Measurements from ENCODE around the gene HLA-DMA. TPM values are rescaled to one million over a fixed set of nuclear protein-coding genes. Genes with fewer than 3 reads are reported as not detected.

Gene HLA-DMA
- total and polyA plus RNA-seq, 9 of the 15 experiments (the other 6 are each of a cell fraction or from before 2014, with no cell fraction given): 0.13 to 0.83 (median 0.51) TPM

DNA sequence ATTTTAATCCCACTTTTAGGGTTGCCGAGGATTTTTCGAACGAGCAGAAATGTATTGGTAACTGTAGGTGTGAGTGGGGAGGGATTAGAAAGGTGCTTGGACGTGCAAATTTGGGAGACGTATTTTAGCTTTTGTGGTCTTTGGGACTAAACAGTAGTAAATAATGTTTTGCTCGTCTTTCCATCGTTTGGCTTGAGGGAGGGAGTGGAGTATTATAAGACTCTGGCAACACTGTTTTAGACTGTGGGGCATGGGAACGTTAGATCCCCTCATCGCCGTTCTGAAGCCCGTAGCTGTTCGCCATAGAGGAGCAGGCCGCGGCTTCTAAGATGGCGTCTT lies 18.3 kb upstream of the HLA-DMA start (continued):
- TF ChIP-seq, protein P1, sequence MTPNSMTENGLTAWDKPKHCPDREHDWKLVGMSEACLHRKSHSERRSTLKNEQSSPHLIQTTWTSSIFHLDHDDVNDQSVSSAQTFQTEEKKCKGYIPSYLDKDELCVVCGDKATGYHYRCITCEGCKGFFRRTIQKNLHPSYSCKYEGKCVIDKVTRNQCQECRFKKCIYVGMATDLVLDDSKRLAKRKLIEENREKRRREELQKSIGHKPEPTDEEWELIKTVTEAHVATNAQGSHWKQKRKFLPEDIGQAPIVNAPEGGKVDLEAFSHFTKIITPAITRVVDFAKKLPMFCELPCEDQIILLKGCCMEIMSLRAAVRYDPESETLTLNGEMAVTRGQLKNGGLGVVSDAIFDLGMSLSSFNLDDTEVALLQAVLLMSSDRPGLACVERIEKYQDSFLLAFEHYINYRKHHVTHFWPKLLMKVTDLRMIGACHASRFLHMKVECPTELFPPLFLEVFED (CRISPR knock-in tag; conservative IDR thresholded peaks at IDR 0.05): peak; percentile 1
- TF ChIP-seq TAF7 (tag; IDR thresholded peaks at IDR 0.05) (peak; percentile 51), ZNF408 (CRISPR knock-in tag; IDR thresholded peaks at IDR 0.05; ENCODE audit: low read depth) (no peak), ZNF217 (CRISPR knock-in tag; IDR thresholded peaks at IDR 0.05) (no peak), MTF1 (CRISPR knock-in tag; IDR thresholded peaks at IDR 0.05; ENCODE audit: borderline replicate concordance) (no peak), IFI16 (CRISPR knock-in tag; IDR thresholded peaks at IDR 0.05) (no peak), HNRNPK (IDR thresholded peaks at IDR 0.05; ENCODE audit: low read depth, low read length, poor library complexity, severe bottlenecking) (no peak), HDAC1 (IDR thresholded peaks at IDR 0.05) (no peak), EHMT2 (IDR thresholded peaks at IDR 0.05) (no peak), JUNB (CRISPR knock-in tag; conservative IDR thresholded peaks at IDR 0.05) (no peak), ATF1 (CRISPR knock-in tag; IDR thresholded peaks at IDR 0.05) (no peak), ATF1 (tag; IDR thresholded peaks at IDR 0.05) (no peak), SOX6 (IDR thresholded peaks at IDR 0.05) (no peak), HNRNPUL1 (IDR thresholded peaks at IDR 0.05; ENCODE audit: low read length) (no peak), ZNF23 (CRISPR knock-in tag; IDR thresholded peaks at IDR 0.05) (no peak)
- TF ChIP-seq, protein P2, sequence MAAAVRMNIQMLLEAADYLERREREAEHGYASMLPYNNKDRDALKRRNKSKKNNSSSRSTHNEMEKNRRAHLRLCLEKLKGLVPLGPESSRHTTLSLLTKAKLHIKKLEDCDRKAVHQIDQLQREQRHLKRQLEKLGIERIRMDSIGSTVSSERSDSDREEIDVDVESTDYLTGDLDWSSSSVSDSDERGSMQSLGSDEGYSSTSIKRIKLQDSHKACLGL (CRISPR knock-in tag; IDR thresholded peaks at IDR 0.05; ENCODE audit: borderline replicate concordance, poor library complexity, severe bottlenecking): no peak
- TF ChIP-seq, protein P3, sequence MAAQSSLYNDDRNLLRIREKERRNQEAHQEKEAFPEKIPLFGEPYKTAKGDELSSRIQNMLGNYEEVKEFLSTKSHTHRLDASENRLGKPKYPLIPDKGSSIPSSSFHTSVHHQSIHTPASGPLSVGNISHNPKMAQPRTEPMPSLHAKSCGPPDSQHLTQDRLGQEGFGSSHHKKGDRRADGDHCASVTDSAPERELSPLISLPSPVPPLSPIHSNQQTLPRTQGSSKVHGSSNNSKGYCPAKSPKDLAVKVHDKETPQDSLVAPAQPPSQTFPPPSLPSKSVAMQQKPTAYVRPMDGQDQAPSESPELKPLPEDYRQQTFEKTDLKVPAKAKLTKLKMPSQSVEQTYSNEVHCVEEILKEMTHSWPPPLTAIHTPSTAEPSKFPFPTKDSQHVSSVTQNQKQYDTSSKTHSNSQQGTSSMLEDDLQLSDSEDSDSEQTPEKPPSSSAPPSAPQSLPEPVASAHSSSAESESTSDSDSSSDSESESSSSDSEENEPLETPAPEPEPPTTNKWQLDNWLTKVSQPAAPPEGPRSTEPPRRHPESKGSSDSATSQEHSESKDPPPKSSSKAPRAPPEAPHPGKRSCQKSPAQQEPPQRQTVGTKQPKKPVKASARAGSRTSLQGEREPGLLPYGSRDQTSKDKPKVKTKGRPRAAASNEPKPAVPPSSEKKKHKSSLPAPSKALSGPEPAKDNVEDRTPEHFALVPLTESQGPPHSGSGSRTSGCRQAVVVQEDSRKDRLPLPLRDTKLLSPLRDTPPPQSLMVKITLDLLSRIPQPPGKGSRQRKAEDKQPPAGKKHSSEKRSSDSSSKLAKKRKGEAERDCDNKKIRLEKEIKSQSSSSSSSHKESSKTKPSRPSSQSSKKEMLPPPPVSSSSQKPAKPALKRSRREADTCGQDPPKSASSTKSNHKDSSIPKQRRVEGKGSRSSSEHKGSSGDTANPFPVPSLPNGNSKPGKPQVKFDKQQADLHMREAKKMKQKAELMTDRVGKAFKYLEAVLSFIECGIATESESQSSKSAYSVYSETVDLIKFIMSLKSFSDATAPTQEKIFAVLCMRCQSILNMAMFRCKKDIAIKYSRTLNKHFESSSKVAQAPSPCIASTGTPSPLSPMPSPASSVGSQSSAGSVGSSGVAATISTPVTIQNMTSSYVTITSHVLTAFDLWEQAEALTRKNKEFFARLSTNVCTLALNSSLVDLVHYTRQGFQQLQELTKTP (IDR thresholded peaks at IDR 0.05; ENCODE audit: low read depth in 1 of 2, partially characterized antibody in 2 of 2): peak; percentile 17 to 64
- TF ChIP-seq, protein P4, sequence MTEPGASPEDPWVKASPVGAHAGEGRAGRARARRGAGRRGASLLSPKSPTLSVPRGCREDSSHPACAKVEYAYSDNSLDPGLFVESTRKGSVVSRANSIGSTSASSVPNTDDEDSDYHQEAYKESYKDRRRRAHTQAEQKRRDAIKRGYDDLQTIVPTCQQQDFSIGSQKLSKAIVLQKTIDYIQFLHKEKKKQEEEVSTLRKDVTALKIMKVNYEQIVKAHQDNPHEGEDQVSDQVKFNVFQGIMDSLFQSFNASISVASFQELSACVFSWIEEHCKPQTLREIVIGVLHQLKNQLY (CRISPR knock-in tag; conservative IDR thresholded peaks at IDR 0.05): no peak
- TF ChIP-seq, protein P5, sequence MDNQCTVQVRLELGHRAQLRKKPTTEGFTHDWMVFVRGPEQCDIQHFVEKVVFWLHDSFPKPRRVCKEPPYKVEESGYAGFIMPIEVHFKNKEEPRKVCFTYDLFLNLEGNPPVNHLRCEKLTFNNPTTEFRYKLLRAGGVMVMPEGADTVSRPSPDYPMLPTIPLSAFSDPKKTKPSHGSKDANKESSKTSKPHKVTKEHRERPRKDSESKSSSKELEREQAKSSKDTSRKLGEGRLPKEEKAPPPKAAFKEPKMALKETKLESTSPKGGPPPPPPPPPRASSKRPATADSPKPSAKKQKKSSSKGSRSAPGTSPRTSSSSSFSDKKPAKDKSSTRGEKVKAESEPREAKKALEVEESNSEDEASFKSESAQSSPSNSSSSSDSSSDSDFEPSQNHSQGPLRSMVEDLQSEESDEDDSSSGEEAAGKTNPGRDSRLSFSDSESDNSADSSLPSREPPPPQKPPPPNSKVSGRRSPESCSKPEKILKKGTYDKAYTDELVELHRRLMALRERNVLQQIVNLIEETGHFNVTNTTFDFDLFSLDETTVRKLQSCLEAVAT (IDR thresholded peaks at IDR 0.05): peak; percentile 84 to 92; a peak in 3 of 4 replicates
- TF ChIP-seq, protein P6, sequence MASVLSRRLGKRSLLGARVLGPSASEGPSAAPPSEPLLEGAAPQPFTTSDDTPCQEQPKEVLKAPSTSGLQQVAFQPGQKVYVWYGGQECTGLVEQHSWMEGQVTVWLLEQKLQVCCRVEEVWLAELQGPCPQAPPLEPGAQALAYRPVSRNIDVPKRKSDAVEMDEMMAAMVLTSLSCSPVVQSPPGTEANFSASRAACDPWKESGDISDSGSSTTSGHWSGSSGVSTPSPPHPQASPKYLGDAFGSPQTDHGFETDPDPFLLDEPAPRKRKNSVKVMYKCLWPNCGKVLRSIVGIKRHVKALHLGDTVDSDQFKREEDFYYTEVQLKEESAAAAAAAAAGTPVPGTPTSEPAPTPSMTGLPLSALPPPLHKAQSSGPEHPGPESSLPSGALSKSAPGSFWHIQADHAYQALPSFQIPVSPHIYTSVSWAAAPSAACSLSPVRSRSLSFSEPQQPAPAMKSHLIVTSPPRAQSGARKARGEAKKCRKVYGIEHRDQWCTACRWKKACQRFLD (CRISPR knock-in tag; IDR thresholded peaks at IDR 0.05): no peak

Measured in K562 (cell line).